Measurements from ENCODE around the gene RADIL. TPM values are rescaled to one million over a fixed set of nuclear protein-coding genes. Genes with fewer than 3 reads are reported as not detected.
A peak's percentile ranks its signal among the peaks of the same experiment; 100 is the strongest.

RADIL gene
- total RNA-seq, 2 donors from 2014 or later, result 0.18 to 0.35 TPM

DNA sequence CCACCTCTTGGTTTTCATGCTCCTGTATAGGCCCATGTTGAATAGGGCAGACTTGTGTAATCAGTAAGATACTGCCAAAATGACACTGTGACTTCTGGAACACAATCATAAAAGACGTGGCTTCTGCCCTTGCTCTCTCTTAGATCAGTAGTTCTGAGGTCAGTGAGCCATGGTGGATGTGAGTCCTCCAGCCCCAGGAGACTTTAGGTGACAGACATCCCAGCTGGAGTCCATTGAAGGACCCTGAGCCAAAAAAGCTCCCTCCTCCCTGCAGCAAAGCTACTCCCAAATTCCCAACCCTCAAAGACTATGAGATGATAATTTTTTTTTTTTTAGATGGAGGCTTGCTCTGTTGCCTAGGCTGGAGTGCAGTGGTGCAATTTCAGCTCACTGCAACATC, 3.2 kb upstream of the RADIL start:
- ATAC-seq, result no peak
- no peaks in the 10 kb centered on the region for H3K9me3 Mint-ChIP-seq

DNA sequence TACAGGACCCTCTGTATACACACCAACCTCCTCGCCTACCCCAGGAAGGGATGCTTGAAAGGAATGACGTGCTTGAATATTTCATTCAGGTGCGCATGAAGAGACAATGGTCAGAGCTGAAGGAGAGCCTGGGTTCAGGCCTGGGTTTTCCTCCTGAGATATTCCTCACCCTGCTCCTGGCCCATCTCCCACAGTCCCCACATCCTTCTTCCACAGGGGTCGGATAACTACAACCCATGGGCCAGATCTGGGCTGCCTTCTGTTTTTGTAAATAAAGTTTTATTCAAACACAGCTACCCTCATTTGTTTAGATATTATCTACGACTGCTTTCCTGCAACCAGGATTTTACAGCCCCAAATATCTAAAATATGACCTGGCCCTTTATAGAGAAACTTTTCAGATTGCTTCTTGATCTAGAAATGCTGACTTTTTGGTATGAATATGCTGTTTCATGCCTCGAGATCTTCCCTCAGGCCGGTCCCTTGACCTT, 1.8 kb upstream of the RADIL start:
- DNase-seq (ENCODE audit: low spot score in 2 of 2) (no peak), ATAC-seq (no peak)
- Mint-ChIP-seq H3K36me3 (no peaks in the 10 kb centered on the region), H3K9me3 (no peaks in the 10 kb centered on the region), H3K27ac (no peak overlapping the region)

More for the DNA sequence above, 3.2 kb upstream of the RADIL start:
- Mint-ChIP-seq H3K36me3 (no peaks in the 10 kb centered on the region), H3K27ac (no peak overlapping the region)
- DNase-seq (ENCODE audit: low spot score in 2 of 2), result no peak

DNA sequence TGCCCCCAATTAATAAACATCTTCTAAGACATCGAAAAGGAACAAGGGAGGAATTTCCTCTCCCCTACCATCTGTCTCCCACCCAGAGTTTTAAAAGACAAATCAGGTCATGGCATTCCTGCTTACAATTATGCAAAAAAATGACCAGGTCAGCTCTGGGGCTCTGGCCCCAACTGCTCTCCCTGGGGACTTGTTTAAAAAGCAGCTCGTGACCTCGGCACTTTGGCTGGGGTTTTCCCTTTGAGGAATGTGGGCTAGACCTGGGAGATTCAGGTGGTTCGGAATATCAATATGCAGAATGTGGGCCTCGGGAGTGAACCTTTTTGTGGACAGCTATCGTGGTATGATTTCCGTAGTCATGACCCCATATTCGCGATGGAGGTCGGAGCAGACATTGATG, 648 bp upstream of the RADIL start:
- DNase-seq (ENCODE audit: low spot score in 2 of 2) (no peak), ATAC-seq (no peak)
- H3K27ac Mint-ChIP-seq, result no peak overlapping the region
- H3K9me3 Mint-ChIP-seq, result no peaks in the 10 kb centered on the region
- no peaks in the 10 kb centered on the region for H3K36me3 Mint-ChIP-seq

DNA sequence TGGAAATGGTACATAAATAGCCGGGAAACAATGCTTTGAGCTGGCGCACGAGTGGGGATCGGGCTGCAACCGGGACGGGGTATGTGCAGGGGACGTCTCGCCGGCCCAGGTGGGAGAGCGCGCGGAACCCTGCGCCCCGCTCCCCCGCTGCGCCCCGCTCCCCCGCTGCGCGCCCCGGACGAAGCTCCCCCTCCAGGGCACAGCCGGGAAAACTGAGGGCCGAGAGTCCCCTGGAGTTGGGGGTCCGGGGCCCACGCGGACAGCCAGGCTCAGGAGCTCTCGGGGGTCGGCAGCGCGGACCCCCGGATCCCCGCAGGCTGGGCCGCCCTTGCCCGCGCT, 514 bp downstream of the RADIL start:
- ATAC-seq, result no peak
- H3K9me3 Mint-ChIP-seq, result no peaks in the 10 kb centered on the region
- no peaks in the 10 kb centered on the region for H3K36me3 Mint-ChIP-seq
- peak in 1 of 2 donors; percentile 12 for DNase-seq (ENCODE audit: low spot score in 2 of 2)
- no peak overlapping the region for H3K27ac Mint-ChIP-seq

DNA sequence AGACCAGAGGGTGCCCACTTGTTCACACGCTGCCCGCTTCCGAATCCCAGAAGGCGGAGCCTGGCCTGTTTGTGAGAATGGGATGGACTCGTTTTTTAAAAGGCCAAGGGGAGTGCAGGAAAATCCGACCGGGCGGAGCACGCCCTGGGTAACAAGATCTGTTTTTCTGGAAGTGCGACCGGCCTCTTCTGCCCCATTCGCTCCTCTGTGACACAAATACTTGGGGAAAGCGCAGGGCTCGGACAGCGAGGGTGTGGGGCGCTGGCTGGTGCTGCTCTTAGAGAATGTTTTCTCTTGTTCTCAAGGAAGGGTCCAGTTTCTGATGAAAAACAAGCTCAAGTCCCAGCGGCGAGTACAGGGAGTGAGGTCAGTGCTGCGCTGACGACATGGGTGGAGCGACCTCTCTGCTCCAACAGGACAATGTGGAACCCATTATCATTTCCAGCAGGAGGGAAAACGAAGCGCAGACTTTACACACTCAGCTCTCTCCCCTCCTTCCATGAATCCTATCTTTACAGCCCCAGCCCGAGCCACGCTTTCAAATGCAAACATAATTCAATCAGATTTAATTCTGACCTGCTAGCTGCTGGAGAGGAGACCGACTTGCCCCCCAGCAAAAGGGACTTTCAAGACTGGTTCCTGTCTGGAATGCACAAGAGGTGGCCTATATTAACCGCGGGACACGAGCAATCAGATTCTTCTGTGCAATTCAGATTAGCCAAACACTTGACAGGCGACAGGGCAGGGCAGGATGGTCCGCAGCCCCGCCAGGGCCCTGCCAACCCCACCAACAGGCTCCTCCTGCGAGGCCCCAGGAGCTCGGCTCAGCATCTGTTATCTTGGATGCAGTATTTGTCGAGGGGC, 1.1 kb downstream of the RADIL start:
- no peaks in the 10 kb centered on the region for H3K9me3 Mint-ChIP-seq
- no peak for DNase-seq (ENCODE audit: low spot score in 2 of 2)
- ATAC-seq, result no peak
- H3K27ac Mint-ChIP-seq, result no peak overlapping the region
- H3K36me3 Mint-ChIP-seq, result no peaks in the 10 kb centered on the region

DNA sequence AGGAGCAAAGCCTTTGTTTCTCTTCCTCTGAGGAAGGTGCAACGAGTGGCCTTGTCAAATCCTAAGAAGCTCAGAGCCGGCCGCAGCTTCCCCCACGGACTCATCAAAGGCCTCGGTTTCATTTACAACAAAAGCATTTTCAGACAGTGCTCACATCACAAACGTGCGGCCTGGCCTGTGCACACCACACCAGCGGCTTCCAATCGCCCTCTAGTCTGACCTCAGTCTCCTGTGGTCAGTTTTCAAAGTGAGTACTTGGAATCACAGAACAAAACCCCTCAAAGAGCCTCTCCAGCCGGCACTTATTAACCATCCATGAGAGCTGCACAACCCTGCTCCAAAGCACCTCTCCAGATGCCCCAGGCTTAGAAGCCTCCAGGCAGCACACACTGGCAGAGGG, 3.3 kb downstream of the RADIL start:
- Mint-ChIP-seq H3K9me3 (no peaks in the 10 kb centered on the region), H3K27ac (no peak overlapping the region), H3K36me3 (no peaks in the 10 kb centered on the region)
- ATAC-seq (no peak), DNase-seq (ENCODE audit: low spot score in 2 of 2) (no peak)

DNA sequence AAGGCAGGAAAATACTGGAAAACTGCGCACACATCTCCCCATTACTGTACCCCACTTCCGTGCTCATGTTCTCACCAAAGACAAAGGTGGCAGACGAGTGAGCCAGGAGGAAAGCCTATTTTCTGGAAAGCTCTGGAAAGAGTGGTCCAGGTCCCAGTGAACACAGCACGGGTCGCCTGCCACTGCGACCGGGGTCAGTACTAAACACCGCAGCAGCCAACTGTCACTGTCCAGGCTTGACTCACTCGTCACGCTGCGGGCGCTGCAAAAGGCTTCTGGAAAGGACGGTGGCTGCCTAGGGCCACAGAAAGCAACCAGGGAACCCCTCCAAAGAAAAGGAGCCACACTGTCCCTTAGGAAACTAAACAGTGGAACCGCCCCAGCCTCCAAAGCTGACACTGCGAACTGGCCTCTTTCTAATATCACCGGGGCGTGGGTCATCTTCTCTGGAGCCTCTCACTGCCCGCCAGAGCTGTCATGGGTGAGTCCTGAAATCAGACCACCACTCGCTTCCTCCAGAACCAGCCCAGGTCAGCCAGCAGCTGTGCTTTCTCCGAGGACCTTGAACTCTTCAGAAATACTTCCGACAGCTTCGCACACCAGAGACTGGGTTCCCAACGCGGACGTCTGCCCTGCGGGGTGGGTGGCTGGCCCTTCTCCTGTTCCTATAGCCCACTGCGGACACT, 4.0 kb downstream of the RADIL start:
- no peaks in the 10 kb centered on the region for H3K36me3 Mint-ChIP-seq
- ATAC-seq, result no peak
- no peak for DNase-seq (ENCODE audit: low spot score in 2 of 2)
- H3K27ac Mint-ChIP-seq, result no peak overlapping the region
- no peaks in the 10 kb centered on the region for H3K9me3 Mint-ChIP-seq

DNA sequence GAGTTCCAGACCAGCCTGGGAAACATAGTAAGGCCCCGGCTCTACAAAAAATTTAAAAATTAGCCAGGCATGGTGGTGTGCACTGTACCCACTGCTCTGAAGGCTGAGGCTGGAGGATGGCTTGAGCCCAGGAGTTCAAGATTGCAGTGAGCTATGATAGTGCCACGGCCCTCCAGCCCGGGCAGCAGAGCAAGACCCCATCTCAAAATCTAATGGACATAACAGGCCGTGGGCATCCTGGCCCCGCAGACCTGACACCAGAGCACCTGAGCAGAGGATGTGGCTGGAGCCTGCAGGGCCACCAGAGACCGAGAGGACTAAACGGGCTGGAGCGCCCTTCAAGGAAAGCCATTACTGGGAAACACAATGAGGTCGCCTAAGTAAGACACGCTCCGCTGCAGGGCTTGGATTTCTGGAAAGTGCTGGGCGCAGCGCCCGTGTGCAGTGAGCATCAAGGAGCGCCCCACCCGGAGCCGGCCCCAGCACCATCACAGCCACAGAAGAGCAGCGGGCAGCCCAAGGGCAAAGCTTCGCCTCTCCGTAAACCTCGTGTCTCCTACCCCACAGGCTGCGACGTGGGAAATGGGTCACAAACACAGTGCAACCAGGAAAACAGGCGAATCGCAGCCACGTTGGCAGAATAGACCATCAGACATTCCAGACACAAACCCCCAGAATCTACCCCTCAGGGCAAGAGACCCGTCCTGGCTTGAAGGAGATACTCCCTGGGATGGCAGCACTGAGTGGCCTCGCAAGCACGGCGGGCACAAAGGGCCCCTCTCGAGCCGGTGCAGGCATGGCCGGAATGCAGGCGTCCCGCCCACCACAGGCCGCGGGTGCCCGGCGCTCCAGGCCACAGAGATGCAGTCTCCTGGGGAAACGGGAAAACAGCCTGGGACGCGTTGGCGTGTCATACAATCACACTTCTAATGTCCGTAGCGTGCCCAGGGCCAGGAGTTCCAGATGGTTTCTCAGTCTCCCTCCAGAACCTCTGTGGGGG, 4.9 kb downstream of the RADIL start:
- ATAC-seq (no peak), DNase-seq (ENCODE audit: low spot score in 2 of 2) (no peak)
- Mint-ChIP-seq H3K36me3 (no peaks in the 10 kb centered on the region), H3K27ac (no peak overlapping the region), H3K9me3 (no peaks in the 10 kb centered on the region)

DNA sequence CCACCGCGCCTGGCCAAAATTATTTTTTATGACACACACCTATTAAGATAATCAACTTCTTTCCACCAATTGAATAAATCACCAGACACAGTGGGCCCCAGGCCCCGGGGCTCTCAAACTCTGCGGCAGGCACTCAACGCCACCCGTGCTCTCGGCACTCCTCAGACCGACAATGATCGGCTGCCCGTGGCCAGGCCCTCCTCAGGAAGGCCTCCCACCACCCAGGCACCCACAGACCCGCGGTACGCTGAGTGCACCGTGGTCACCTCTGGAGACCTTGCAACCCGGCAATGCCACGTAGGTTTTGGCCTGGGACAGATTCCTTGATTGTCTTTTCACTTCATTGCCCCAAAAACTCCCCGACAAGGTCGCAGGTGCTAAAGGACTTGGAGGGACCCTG, 6.9 kb downstream of the RADIL start:
- ATAC-seq, result no peak
- H3K27ac Mint-ChIP-seq, result no peak overlapping the region
- no peaks in the 10 kb centered on the region for H3K36me3 Mint-ChIP-seq
- no peaks in the 10 kb centered on the region for H3K9me3 Mint-ChIP-seq
- DNase-seq (ENCODE audit: low spot score in 2 of 2), result no peak

DNA sequence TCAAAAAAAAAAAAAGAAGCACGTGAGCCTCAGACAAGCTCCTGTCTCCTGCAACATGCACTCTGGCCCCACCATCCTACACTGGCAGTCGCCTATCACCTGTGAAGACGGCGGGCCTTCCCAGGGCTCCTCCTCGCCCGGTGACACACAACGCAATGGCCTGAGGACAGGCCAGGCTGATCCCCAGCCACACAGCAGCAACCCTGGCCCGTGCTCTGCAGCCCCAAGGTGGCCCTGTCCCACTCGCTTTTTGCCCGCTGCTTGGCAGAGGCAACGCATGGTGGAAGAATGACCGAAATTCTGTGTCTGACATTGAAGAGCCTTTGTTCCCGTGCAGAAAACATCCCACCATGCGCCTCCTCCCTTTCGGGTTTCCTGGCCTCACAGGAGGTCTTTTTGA, 8.1 kb downstream of the RADIL start:
- no peaks in the 10 kb centered on the region for H3K36me3 Mint-ChIP-seq
- DNase-seq (ENCODE audit: low spot score in 2 of 2) (no peak), ATAC-seq (no peak)
- H3K27ac Mint-ChIP-seq, result no peak overlapping the region
- no peaks in the 10 kb centered on the region for H3K9me3 Mint-ChIP-seq

DNA sequence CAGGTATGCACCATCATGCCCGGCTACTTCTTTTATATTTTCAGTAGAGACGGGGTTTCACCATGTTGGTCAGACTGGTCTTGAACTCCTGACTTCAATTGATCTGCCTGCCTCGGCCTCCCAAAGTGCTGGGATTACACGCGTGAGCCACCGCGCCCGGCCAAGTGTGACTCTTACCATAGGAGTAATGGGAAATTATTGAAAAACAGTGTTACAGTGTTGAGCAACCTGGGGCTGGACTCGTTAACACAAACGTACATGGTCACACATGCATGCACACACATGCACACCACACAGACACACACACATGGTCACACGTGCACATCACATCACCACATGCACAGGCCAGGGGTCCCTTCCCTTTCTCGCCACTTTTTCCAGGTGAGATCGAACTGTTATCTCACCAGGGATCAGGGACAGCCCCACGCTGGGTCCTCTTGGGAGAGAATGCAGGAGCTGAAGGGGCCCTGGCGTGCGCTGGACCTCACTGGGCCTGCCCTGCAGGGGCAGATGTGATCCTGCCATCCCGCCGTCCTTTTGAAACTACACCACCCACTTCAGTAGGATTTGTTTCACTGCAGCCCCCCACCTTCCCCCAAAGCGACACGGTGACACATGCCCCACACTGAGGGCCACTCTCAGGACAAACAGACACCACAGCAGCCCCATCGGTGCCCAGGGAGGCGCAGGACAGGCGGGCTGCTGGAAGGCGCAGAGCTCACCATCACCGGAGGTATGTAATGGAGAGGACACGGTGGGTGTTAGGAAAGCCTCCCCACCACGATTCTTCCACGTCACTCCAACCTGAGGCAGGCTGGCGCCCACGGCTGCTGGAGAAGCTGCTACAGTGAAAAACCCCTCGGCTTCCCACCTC, 10.2 kb downstream of the RADIL start:
- DNase-seq (ENCODE audit: low spot score in 2 of 2) (no peak), ATAC-seq (no peak)
- Mint-ChIP-seq H3K27ac (no peak overlapping the region), H3K9me3 (no peaks in the 10 kb centered on the region), H3K36me3 (no peaks in the 10 kb centered on the region)

DNA sequence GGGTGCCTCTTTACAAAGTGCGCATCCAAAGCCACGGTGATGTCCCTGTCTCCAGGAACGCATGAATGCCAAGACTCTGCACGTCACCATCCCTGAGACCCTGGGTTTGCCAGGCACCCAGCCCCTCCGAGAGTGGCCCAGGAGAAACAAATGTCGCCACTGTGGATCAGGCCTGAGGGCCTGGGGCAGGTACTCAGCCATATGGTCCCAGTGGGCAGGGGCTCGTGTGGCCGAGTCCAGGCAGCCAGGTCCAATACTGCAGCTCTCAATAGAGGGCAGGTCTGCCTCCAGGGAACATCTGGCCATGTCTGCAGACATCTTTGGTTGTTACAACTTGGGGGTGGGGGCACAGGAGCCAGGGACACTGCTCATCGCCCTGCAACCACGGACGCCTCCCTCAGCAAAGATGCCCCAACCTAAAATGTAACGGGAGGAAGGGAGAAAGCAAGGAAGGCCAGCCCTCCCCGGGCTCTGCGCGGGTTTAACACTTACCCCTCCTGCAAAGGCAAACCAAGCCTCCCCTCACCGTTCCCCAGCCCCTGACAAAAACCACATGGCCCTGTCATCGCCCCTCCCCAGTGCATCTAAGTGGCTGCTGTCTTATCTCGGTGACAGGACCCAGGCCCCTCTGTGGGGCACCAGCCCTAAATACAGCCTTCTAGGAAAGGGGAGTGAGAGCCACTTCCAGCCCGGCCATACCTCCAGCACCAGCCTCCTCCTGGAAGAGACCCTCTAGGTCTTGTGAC, 11.4 kb downstream of the RADIL start:
- no peak for DNase-seq (ENCODE audit: low spot score in 2 of 2)
- no peak for ATAC-seq
- no peaks in the 10 kb centered on the region for H3K9me3 Mint-ChIP-seq
- H3K36me3 Mint-ChIP-seq, result no peaks in the 10 kb centered on the region
- no peak overlapping the region for H3K27ac Mint-ChIP-seq

DNA sequence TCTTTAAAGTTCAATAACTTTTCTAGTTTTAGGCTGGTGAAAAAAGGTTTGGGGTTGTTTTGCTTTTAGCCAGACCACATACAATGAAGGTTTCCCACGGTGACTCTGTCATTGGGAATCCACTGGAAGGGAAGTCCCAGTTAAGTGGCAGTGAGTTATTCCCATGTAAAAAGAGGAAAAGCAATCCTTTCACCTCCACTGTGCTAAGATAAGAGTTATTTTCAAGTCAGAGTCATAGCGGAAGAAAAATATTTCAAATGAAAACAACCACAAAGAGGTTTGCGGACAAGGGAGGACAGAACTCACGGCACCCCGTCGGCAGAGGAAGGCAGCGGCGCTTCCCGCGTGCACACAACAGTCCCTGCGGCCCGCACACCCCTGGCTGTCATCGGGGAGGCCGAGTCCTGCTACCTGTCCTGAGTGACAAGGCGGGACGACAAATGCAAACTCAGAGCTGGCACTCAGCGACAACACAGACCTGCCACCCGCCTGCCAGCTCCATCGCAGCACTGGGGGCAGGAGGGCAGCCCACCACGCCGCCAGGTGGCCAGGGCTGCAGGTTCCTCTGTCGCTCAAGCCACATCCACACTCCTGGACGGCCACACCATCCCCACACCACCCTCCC, 12.3 kb downstream of the RADIL start:
- DNase-seq (ENCODE audit: low spot score in 2 of 2) (no peak), ATAC-seq (peak in 1 of 2 donors; percentile 18)
- H3K9me3 Mint-ChIP-seq, result no peaks in the 10 kb centered on the region
- H3K27ac Mint-ChIP-seq, result no peak overlapping the region
- no peaks in the 10 kb centered on the region for H3K36me3 Mint-ChIP-seq

DNA sequence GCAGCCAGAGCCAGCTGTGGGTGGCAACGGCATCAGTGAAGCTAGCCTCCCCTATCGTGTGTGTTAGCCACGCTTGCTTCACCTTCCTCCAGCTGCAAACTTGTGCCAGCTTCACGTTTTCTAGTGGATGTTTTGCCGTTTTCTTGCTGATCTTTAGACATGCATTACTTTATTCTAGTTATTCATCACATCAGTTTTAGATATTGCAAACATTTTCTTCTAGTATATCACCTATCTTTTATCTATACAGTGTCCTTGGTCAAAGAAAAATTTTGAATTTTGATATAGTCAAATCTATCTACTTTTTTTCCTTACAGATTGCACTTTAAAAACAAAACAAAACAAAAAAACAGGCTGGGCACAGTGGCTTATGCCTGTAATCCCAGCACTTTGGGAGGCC, 15.0 kb downstream of the RADIL start:
- Mint-ChIP-seq H3K27ac (no peak overlapping the region), H3K36me3 (no peaks in the 10 kb centered on the region), H3K9me3 (peaks cover 0 to 7% of the 10 kb centered on the region in 2 donors)
- no peak for ATAC-seq
- DNase-seq (ENCODE audit: low spot score in 2 of 2), result no peak

Data from activated naive CD4-positive, alpha-beta T cell treated with anti-CD3 and anti-CD28 coated beads, Interleukin-2, amount 50 U/mL, for 72 hours (primary cell).